Heart left ventricle (tissue), 16 donors: ENCODE results near the gene PPFIA2. TPM values are rescaled to one million over a fixed set of nuclear protein-coding genes. Genes with fewer than 3 reads are reported as not detected.

ENCODE experiments used
- ATAC-seq, 4 donors: fragments of 200-7000 bp; cut with Tn5 transposase; one replicate each; pipeline ENCODE4 v1.9.1; 2020 to 2022; ENCODE audit warnings: moderate library complexity in 4 of 4, mild to moderate bottlenecking in 3 of 4, moderate number of reproducible peaks in 1 of 4
- DNase-seq, 5 donors: peaks; one replicate each; pipeline ENCODE4 v3.0.0-alpha.2; 2020
- H3K27ac ChIP-seq, 12 donors: fragments of 200-600 bp; sonication (generic) in 4 of 12; one replicate each; pipeline versions ENCODE4 v1.5.0 to v1.8.0; 2016 to 2022; ENCODE audit warnings: mild to moderate bottlenecking in 2 of 12
- H3K27me3 ChIP-seq, 9 donors: fragments of 200-600 bp; sonication (generic) in 2 of 9; one replicate each; pipeline versions ENCODE4 v1.5.1 to v1.8.0; 2016 to 2022; ENCODE audit warnings: mild to moderate bottlenecking in 3 of 9
- H3K36me3 ChIP-seq, 9 donors: fragments of 200-600 bp; sonication (generic) in 2 of 9; one replicate each; pipeline versions ENCODE4 v1.5.0 to v1.8.0; 2018 to 2022; ENCODE audit warnings: mild to moderate bottlenecking in 2 of 9
- H3K4me1 ChIP-seq, 12 donors: fragments of 200-600 bp; sonication (generic) in 4 of 12; one replicate each; pipeline versions ENCODE4 v1.5.0 to v1.8.0; 2016 to 2022; ENCODE audit warnings: mild to moderate bottlenecking in 3 of 12
- H3K4me3 ChIP-seq, 12 donors: fragments of 200-600 bp; sonication (generic) in 4 of 12; one replicate each; pipeline versions ENCODE4 v1.5.0 to v1.8.0; 2017 to 2022; ENCODE audit warnings: mild to moderate bottlenecking in 9 of 12, moderate library complexity in 4 of 12
- H3K9me3 ChIP-seq, 12 donors: fragments of 200-600 bp; sonication (generic) in 4 of 12; one replicate each; pipeline versions ENCODE4 v1.5.0 to v1.8.0; 2016 to 2022; ENCODE audit warnings: mild to moderate bottlenecking in 1 of 12
- CTCF ChIP-seq, 12 donors: fragments of 200-600 bp; sonication (generic) in 4 of 12; IDR thresholded peaks; one replicate each; pipeline versions ENCODE4 v1.5.0 to v1.8.0; 2018 to 2022; ENCODE audit warnings: antibody characterized with exemption in 12 of 12, mild to moderate bottlenecking in 5 of 12
- POLR2A ChIP-seq, 2 donors: fragments of 450-650 bp; IDR thresholded peaks; one replicate each; pipeline ENCODE4 v1.6.1; 2017; ENCODE audit warnings: antibody characterized with exemption in 2 of 2, mild to moderate bottlenecking in 2 of 2, moderate library complexity in 2 of 2
- WGBS, 4 donors: extraction: QIAGEN DNeasy Blood & Tissue Kit in 2 of 4; methylation state at CpG; one replicate each; pipeline versions ENCODE4 v1.1.5 to v1.1.7; 2013 to 2018; 5-methylcytosine and 5-hydroxymethylcytosine counted together
- intact Hi-C, 10 donors: fragments of 100-400 bp; cut with DNase I; formaldehyde crosslinking; loops; one replicate each; pipeline versions ENCODE4 v1.11.1 to v1.14.2; 2022
- polyA plus RNA-seq, 2 donors: library from polyadenylated mRNA; stranded (reverse); fragments of 200-250 nt; gene quantifications; one replicate each; pipeline ENCODE4 v1.2.3, GENCODE V29; 2013
- total RNA-seq, 9 donors: library from RNA; depleted of rRNA in 2 of 9; stranded (reverse); fragments of >200 nt in 2 of 9; fragmentation: NEBNext Ultra II Directional in 3 of 9; extraction: Animal tissue kit (Norgen Biotek cat#: 25700) in 3 of 9; gene quantifications; one replicate each; pipeline versions ENCODE4 v1.1.0 to v1.2.4, GENCODE V29; 2016 to 2023
- donor health status: ischemic (EF 13 %, LVEDD 7.1; RV severe dilation, severe dysfunction).
- donor health status: healthy with polysubstance abuse.
- donor health status: DM: no; HTN: yes; CAD: no.
- donor health status: DM: no; HTN: no; CAD: no.
- donor health status: ischemic (EF 25% LVEDD 6.9; RV normal size, moderate dysfunction).
- donor health status: ischemic (EF 25% LVEDD 5.7; RV mildly dilated, moderate dysfunction).
- donor health status: healthy.
- donor health status: DM: yes; HTN: yes; CAD: no.
- donor health status: ischemic (EF 35%, LVEDD 5.7; RV mildly dilated, moderate dysfunction).
- donor health status: nonischemic (EF 11% LVEDD 7.7; RV severe dilation, severe dysfunction).
- donor health status: DM: yes; HTN: yes; CAD: no.
- donor health status: PGD.
- donor health status: ischemic (EF 29% LVEDD 5.4; RV normal size, mild dysfunction).
- donor health status: nonischemic (EF 23%, LVEDD 6.1; RV moderate dilation, normal function).

PPFIA2 gene
- total and polyA plus RNA-seq, 11 donors: 0.08 to 1.3 (median 0.49) TPM; not detected in 3

GRCh38 chr12:81303935-81304334 lies 455.2 kb downstream of the PPFIA2 start:
- Histone ChIP-seq H3K27me3 (no peaks in the 10 kb centered on the region), H3K27ac (no peak overlapping the region), H3K4me3 (no peak overlapping the region), H3K9me3 (no peaks in the 10 kb centered on the region), H3K4me1 (no peaks in the 10 kb centered on the region), H3K36me3 (no peaks in the 10 kb centered on the region)
- DNase-seq (no peak), ATAC-seq (no peak)
- intact Hi-C loops: no loop called here
- 83 to 91% (median 87%) methylated on average over 3 of the region's 3 CpGs for WGBS, 4 donors
- no peak for TF ChIP-seq CTCF (IDR thresholded peaks at IDR 0.05)
- no peak for TF ChIP-seq POLR2A (IDR thresholded peaks at IDR 0.05)

- Histone ChIP-seq H3K27me3 (no peaks in the 10 kb centered on the region), H3K9me3 (no peaks in the 10 kb centered on the region), H3K4me3 (no peak overlapping the region), H3K4me1 (peaks cover 0 to 3% (median 0%) of the 10 kb centered on the region in 12 donors), H3K36me3 (no peaks in the 10 kb centered on the region), H3K27ac (no peak overlapping the region)
- ATAC-seq (no peak), DNase-seq (no peak)
- intact Hi-C loops: no loop called here
- no peak for TF ChIP-seq CTCF (IDR thresholded peaks at IDR 0.05)
- no peak for TF ChIP-seq POLR2A (IDR thresholded peaks at IDR 0.05)
- WGBS, 4 donors: 45 to 54% (median 47%) methylated on average over 2 of the region's 2 CpGs
Observed at GRCh38 chr12:81300454-81300853, 458.7 kb downstream of the PPFIA2 start.

GRCh38 chr12:81297601-81298000 lies 461.5 kb downstream of the PPFIA2 start:
- no peak for TF ChIP-seq POLR2A (IDR thresholded peaks at IDR 0.05)
- no peak for TF ChIP-seq CTCF (IDR thresholded peaks at IDR 0.05)
- WGBS, 4 donors: 51 to 60% (median 54%) methylated on average over 3 of the region's 3 CpGs
- H3K9me3 ChIP-seq: no peaks in the 10 kb centered on the region
- H3K36me3 ChIP-seq: no peaks in the 10 kb centered on the region
- DNase-seq (no peak), ATAC-seq (no peak)
- no peak overlapping the region for H3K27ac ChIP-seq
- H3K4me1 ChIP-seq: peaks cover 0 to 3% (median 0%) of the 10 kb centered on the region in 12 donors
- H3K27me3 ChIP-seq: no peaks in the 10 kb centered on the region
- intact Hi-C loops: no loop called here
- H3K4me3 ChIP-seq: no peak overlapping the region

- no peak overlapping the region for H3K27ac ChIP-seq
- H3K36me3 ChIP-seq: no peaks in the 10 kb centered on the region
- H3K27me3 ChIP-seq: no peaks in the 10 kb centered on the region
- ATAC-seq (no peak), DNase-seq (no peak)
- intact Hi-C loops: no loop called here
- no peak overlapping the region for H3K4me3 ChIP-seq
- WGBS, 4 donors: 62 to 72% (median 69%) methylated on average over 2 of the region's 2 CpGs
- no peaks in the 10 kb centered on the region for H3K9me3 ChIP-seq
- TF ChIP-seq POLR2A (IDR thresholded peaks at IDR 0.05) (no peak), CTCF (IDR thresholded peaks at IDR 0.05) (no peak)
- peaks cover 0 to 3% (median 0%) of the 10 kb centered on the region in 12 donors for H3K4me1 ChIP-seq
Observed at GRCh38 chr12:81296556-81297305, 462.4 kb downstream of the PPFIA2 start.
